Activated effector memory CD4-positive, alpha-beta T cell treated with Interleukin-2 at 50 U/mL for 16 hours (primary cell): Measurements from ENCODE around the gene ALDH1B1.

Experiments used
- DNase-seq: peaks from one replicate; pipeline ENCODE4 v3.0.0-alpha.2; 2020

The ALDH1B1 gene

DNA sequence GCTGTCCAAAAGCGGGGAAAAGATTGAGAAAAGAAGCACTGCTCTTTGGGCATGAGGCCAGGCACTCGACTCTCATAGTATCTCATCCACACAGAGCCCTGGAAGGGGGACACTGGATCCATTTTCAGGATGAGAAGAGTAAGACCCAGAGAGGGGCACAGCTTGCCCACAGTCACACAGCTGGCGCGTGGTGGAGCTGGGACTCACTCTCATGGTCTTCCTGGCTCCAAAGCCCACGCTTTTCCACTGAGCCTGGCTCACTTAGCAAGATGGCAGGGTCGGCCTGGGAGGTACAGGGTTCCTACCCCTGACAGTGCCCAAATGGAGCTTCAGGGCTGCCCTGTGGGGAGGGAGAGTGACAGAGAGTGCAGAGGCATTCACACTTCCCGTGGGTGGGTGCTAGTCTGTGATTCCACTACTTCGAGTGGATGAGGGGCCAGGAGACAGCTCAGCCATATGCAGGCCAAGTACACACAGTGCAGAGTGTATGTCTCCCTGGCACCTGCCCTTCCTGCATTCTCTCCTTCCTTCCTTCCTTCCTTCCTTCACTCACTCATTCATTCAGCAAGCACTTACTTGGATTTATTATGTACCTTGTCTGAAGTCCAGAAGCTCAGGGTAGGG, 50.1 kb downstream of the ALDH1B1 start:
- no peak for DNase-seq

DNA sequence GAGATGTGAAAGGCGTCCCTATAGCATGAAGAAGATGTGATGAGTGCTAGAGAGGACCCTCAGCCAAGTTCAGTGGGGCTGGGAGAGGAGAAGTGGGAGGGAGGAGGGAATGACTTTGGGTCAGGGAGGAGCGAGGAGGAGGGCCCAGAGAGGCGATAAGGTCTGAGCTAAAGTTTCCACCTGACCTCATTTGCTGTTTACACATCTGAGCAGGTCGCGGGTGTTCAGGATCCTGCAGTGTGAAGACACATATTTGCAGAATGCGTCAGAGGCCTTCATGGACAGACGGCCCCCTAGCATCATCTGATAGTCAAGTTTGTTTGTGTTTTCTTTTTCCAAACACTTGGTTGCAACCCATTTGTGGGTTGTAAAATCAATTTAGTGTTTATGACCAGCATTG, 50.7 kb downstream of the ALDH1B1 start:
- DNase-seq: no peak

DNA sequence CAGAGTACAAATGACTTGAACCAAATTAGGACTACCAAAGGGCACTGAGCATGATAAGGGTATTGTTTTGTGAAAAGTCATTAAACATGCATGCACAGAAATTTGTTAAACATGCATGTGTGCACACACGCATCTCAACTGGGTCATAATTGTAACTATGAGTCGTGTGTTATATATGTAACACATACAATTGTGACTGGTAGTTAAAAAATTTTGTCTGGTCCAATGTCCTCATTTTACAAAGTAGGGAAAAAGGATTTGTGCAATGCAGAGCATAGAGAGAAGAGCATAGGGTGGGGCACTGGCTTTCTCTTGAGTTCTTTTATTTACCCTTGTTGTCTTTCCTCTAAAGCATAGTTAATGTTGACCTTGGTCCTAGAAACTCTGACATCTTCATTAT, 51.1 kb downstream of the ALDH1B1 start:
- DNase-seq: no peak

DNA sequence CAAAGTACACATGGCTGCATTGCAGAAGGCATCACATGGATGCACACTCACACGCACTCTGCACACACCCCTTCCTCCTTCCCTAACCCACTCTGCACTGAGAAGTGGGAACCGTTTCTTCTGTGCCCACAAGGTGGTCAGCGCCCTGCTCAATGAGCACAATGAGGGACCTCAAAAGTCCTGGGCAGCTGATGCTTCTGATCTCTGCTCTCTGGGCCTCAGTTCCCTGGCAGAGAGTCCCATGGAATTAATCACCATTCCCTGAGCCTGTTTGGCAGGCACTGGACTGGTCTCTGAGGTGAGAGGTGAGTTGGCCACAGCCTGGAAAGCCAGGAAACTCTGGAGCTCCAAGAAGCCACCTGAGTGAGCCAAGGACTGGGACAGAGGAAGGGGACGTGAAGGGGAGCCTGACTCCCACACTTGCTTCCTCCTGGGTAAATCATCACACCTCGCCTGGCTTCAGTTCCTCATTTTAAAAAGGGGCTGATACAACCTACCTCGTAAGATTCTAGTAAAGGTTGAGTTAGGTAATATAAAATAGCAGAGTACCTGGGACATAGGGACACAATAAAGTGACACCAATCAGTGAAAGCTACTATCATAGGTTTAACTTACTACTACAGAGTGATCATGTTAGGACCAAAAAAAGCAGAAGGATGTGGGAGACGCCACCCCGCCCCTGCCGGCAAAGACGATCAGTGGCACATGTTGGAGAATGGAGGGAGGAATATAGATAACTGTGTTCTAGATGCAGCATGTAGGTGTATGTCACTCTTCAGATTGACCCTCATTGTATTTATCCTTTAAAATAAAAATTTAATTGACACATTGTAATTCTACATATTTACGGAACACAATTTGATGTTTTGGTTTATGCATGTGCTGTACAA, 52.9 kb downstream of the ALDH1B1 start:
- no peak for DNase-seq

DNA sequence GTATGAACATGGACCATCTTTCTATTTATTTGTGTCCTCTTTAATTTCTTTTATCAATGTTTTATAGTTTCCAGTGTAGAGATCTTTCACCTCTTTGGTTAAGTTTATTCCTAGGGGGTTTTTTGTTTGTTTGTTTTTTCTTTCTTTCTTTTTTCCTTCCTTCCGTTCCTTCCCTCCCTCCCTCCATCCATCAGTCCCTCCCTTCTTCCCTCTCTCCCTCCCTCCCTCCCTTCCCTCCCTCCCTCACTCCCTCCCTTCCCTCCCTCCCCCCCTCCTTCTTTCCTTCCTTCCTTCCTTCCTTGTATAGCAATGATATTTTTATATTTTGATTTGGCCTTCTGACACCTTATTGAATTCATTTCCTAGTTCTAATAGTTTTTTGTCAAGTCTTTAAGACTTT, 55.2 kb downstream of the ALDH1B1 start:
- DNase-seq: no peak
